ENCODE data around the gene CTDSP2.
A peak's percentile ranks its signal among the peaks of the same experiment; 100 is the strongest.

The CTDSP2 gene

GRCh38 chr12:57816001-57816854 lies 30.3 kb downstream of the CTDSP2 start:
- DNase-seq (ENCODE audit: low read depth in 3 of 3), result no peak

- DNase-seq (ENCODE audit: low read depth in 3 of 3), result no peak
Measured at GRCh38 chr12:57815177-57816000, 31.1 kb downstream of the CTDSP2 start.

GRCh38 chr12:57813971-57814772 lies 32.4 kb downstream of the CTDSP2 start:
- no peak for DNase-seq (ENCODE audit: low read depth in 3 of 3)

DNA sequence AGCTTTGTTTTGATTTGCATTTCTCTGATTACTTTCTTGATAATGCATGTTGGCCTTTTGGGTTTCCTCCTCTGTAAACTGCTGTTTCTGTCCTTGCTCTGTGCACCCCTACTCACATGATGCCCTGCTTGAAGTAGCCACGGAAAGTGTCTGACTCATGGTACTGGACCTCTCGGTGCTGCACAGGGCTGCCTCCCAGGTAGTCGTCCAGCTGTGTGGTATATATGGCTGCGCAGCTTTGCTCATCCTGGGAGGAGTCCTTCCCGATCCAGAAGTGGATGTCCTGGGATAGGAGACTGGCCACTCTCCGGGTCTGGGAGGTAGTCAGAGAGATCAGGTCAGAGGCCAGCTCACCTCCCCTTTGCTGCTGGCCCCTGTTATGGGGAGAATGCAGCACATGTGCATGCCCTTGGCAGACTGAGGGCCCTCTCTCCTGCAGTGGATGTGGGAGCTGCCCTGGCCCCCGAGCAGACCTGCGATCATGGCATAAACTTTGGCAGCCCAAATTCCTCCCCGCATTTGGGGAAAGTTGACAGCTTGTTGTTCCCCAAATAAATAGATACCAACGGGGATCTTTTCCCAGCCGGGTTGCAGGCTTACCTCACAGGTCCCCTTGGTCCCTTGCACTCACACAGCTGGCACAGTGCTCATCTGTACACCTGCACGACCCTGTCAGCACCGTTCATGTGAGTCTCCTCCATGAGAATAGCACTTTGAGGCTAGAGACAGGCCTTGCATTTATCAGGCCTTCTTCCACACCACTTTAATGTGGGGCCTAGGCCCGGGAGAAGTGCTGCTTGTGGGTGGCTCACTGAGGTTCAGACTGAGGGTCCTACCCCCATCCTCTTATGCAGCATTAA lies 33.2 kb downstream of the CTDSP2 start:
- no peak for DNase-seq (ENCODE audit: low read depth in 3 of 3)

DNA sequence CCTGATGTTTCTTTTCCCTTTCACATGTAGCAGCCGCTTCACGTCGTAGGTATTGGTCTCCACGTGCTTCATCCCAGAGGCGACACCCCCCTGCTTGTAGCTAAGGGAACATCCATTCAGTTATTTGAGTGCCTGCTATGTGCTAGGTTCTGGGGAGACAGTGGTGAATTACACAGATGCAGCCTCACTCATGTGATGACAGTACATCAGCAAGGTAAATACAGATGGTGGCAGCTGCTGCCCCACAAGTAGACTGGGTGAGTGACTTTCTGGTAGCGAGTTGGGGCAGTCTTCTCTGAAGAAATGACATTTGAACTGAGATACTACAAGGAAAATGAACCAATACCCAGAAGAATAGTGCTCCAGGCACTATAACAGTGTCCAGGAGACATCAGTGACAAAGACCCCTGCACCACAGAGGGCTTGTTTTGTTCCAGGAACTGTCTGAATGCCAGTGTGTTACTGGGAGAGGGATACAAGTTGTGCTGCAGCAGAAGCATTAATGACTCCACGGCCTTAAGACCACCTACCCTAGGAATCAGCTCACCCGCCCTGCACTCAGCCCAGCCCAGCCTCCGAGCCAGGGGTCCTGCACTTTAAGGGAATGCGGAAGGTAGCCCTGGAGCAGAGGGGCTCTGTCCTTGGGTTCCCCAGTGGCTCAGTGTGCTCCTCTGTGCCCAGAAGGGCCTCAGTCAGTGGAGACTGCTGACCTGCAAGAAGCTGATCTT lies 35.3 kb downstream of the CTDSP2 start:
- DNase-seq (ENCODE audit: low read depth in 3 of 3), result no peak

GRCh38 chr12:57810450-57810849 lies 36.1 kb downstream of the CTDSP2 start:
- no peak for DNase-seq (ENCODE audit: low read depth in 3 of 3)

DNA sequence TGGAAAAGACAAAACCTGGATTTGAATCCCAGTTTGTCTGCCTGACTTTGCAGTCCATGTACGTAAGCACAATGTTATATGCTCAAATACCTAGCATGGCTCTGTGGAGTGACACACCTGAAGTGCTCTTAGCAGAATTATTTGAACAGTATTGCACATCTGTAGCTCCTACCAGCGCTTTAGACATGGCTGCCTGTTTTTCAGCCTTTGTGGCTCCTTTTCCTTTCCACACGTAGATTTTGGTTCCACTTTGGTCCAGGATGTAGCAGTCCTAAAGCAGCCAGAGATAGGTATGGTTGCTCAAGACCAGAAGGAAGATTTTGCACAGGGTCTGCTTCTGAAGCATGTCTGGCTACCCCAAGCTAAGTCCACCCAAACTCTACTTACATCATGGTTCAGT lies 37.1 kb downstream of the CTDSP2 start:
- DNase-seq (ENCODE audit: low read depth in 3 of 3), result no peak

GRCh38 chr12:57808351-57808750 lies 38.2 kb downstream of the CTDSP2 start:
- no peak for DNase-seq (ENCODE audit: low read depth in 3 of 3)

DNA sequence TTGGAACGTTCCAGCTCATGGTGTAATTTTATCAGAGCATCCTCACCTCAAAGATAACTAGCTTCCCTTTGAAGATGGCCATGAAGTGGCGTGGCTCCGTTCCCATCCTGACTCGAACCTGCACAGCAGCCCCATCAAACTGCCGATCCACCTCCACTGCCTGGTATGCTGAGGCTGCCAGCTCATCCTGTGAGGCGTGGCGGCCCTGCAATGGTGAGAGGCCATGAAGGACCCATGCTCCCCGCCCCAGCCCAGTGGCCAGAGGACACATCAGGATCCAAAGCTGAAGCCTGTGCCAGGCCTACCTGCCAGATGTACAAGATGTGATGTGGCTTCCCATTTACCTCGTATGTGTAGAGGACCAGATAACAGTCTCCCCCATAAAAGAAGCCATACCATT lies 39.2 kb downstream of the CTDSP2 start:
- DNase-seq (ENCODE audit: low read depth in 3 of 3), result no peak

- no peak for DNase-seq (ENCODE audit: low read depth in 3 of 3)
Measured at GRCh38 chr12:57806677-57807076, 39.9 kb downstream of the CTDSP2 start.

DNA sequence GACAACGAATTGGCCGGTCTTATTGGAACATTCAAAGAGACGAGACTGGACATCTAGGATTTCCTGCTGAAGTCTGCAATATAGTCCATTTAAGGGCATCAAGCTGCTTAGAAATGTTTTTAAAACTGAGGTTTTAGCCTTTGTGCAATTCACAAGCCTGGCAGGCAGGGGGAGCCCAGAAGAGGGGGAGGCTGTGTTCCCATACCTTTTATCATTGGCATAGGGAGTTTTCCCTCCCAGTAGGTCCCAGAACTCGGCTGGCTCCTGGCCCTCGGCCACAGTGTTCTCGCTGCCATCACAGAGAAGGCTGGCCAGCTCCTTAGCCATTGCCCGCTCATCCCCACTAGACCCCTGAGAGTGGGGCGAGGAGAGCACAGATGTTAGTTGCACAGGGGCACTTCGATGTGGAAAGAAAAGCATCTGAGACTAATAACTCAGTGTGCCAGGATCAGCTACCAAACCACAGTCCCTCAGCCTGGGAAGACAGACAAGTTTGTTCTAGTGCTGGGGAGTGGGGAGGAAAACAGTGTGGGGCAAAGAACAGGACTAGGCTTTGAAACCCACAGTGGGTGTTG lies 43.1 kb downstream of the CTDSP2 start:
- DNase-seq (ENCODE audit: low read depth in 3 of 3), result peak in 1 of 3 experiments; percentile 15

- no peak for DNase-seq (ENCODE audit: low read depth in 3 of 3)
Measured at GRCh38 chr12:57802607-57803006, 43.9 kb downstream of the CTDSP2 start.

DNA sequence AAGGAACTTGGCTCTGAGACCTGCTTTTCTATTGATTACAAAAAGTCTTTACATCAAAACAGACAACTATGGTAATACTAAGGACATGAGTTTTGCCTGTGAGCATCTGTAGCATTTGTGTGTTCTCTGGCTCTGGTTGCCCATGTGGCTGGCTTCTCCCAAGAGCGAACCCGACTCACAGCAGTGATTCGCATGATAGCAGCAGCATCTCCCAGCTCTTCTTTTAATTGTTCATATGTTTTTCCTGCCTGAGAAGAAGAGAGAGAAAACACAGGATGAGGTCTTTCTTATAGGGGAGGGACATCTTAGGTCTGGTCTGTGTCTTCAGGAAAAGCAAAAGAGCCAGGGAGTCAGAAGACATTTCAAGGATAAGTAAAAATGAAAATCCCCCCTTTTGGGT lies 45.6 kb downstream of the CTDSP2 start:
- DNase-seq (ENCODE audit: low read depth in 3 of 3), result no peak

GRCh38 chr12:57797933-57798332 lies 48.6 kb downstream of the CTDSP2 start:
- no peak for DNase-seq (ENCODE audit: low read depth in 3 of 3)

- no peak for DNase-seq (ENCODE audit: low read depth in 3 of 3)
Measured at GRCh38 chr12:57796996-57797395, 49.5 kb downstream of the CTDSP2 start.

DNA sequence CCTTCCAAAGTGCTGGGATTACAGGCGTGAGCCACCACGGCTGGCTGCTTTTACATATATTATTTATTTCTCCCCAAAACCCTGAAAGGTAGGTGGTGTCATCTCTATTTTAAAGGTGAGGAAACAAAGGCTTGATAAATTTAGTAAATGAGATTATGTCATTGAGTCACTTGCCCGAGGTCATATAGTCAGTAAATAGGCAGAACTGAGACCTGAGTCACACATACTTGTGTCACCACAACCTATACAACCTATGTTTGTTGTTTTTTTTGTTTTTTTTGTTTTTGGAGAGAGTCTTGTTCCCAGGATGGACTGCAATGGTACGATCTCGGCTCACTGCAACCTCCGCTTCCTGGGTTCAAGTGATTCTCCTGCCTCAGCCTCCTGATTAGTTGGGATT lies 51.2 kb downstream of the CTDSP2 start:
- DNase-seq (ENCODE audit: low read depth in 3 of 3), result no peak

GRCh38 chr12:57793920-57794319 lies 52.6 kb downstream of the CTDSP2 start:
- no peak for DNase-seq (ENCODE audit: low read depth in 3 of 3)

DNA sequence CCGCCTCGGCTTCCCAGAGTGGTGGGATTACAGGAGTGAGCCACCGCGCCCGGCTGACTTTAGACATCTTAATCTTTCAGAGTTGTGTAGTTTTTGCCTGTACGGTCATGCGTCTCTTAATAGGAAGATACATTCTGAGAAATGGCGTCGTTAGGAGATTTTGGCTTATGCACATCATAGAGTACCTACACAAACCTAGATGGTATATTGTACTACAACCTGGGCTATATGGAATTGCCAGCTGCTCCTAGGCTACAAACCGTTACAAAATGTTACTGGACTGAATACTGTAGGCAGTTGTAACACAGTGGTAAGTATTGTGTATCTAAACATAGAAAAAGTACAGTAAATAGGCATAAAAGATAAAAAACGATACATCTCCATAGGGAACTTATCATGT lies 62.7 kb downstream of the CTDSP2 start:
- DNase-seq (ENCODE audit: low read depth in 3 of 3), result no peak

DNA sequence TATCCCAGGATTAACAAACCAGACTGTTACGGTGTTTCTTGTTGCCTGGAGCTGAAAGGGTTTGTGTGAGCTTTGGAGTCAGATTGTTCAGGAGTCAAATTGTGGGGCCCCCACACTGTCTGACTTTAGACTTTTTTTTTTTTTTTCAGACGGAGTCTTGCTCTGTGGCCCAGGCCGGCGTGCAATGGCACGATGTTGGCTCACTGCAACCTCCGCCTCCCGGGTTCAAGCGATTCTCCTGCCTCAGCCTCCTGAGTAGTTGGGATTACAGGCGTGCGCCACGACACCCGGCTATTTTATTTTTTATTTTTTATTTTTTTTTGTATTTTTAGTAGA lies 63.1 kb downstream of the CTDSP2 start:
- no peak for DNase-seq (ENCODE audit: low read depth in 3 of 3)

Data from stimulated activated CD4-positive, alpha-beta T cell treated with anti-CD3 and anti-CD28 coated beads, TNF-alpha, amount 100 ng/mL, for 24 hours (primary cell).